K562 (cell line): Measurements from ENCODE around the gene DNAJC18. TPM values are rescaled to one million over a fixed set of nuclear protein-coding genes. Genes with fewer than 3 reads are reported as not detected.
A peak's percentile ranks its signal among the peaks of the same experiment; 100 is the strongest.

Source experiments
- CBFB ChIP-seq: sonication (generic); formaldehyde crosslinking; IDR thresholded peaks from 2 replicates; pipeline ENCODE4 v1.4.0; 2020; ENCODE audit warnings: mild to moderate bottlenecking, missing genetic modification reagents
- FOSL1 ChIP-seq: fragments of 200-800 bp; sonication (Bioruptor generic); conservative IDR thresholded peaks from 2 replicates; pipeline ENCODE4 v1.6.1; 2016; ENCODE audit warnings: missing genetic modification characterization, missing compliant biosample characterization
- HDAC6 ChIP-seq: IDR thresholded peaks from 2 replicates; pipeline ENCODE4 v1.6.1; 2012; ENCODE audit warnings: low read depth, mild to moderate bottlenecking, control low read depth, inconsistent platforms, low read length, moderate library complexity
- KDM1A ChIP-seq, 2 experiments: fragments of 450-650 bp; IDR thresholded peaks; 2 replicates each; pipeline ENCODE4 v1.6.1; 2016; ENCODE audit warnings: mild to moderate bottlenecking in 2 of 2
- KDM4B ChIP-seq, 2 experiments: fragments of 450-650 bp in 1 of 2; sonication (generic) in 1 of 2; IDR thresholded peaks; 2 replicates each; pipeline ENCODE4 v1.6.1; 2016 to 2017; ENCODE audit warnings: borderline replicate concordance in 2 of 2, antibody characterized with exemption in 1 of 2, low read depth in 1 of 2, mild to moderate bottlenecking in 1 of 2
- NFIX ChIP-seq: fragments of 250-450 bp; sonication (Bioruptor Pico); IDR thresholded peaks from 2 replicates; pipeline ENCODE4 v1.4.0; 2020; ENCODE audit warnings: low read depth, mild to moderate bottlenecking, moderate library complexity
- NFYB ChIP-seq: IDR thresholded peaks from 2 replicates; pipeline ENCODE4 v1.6.1; 2011; ENCODE audit warnings: mild to moderate bottlenecking, moderate library complexity; ENCODE audit not compliant: insufficient read length; ENCODE audit errors: extremely low read depth
- NR1H2 ChIP-seq: sonication (generic); formaldehyde crosslinking; IDR thresholded peaks from 2 replicates; pipeline ENCODE4 v1.4.0; 2020; ENCODE audit warnings: mild to moderate bottlenecking, missing genetic modification reagents
- RB1 ChIP-seq: fragments of 450-650 bp; IDR thresholded peaks from 2 replicates; pipeline ENCODE4 v1.6.1; 2017; ENCODE audit warnings: low read depth, mild to moderate bottlenecking
- SIRT6 ChIP-seq: IDR thresholded peaks from one replicate; pipeline ENCODE4 v1.6.1; 2012; ENCODE audit warnings: low read depth, mild to moderate bottlenecking, control low read depth, inconsistent platforms, low read length, moderate library complexity
- SMARCA4 ChIP-seq: fragments of 450-650 bp; IDR thresholded peaks from 2 replicates; pipeline ENCODE4 v1.6.1; 2016
- SRSF7 ChIP-seq: fragments of 200-400 bp; formaldehyde crosslinking; optimal IDR thresholded peaks from 2 replicates; pipeline ENCODE3; 2017; ENCODE audit warnings: mild to moderate bottlenecking, low read depth, low read length
- THAP7 ChIP-seq: fragments of 250-450 bp; sonication (Bioruptor Pico); IDR thresholded peaks from 2 replicates; pipeline ENCODE4 v1.5.0; 2021
- ZBTB11 ChIP-seq, 3 experiments: fragments of 200-800 bp in 1 of 3; fragments of 250-450 bp in 1 of 3; fragments of 450-650 bp in 1 of 3; sonication (Bioruptor Pico) in 1 of 3; sonication (Bioruptor generic) in 1 of 3; formaldehyde crosslinking in 1 of 3; IDR thresholded peaks; 2 replicates each; pipeline versions ENCODE4 v1.6.1 to v1.8.0; 2016 to 2022; ENCODE audit warnings: mild to moderate bottlenecking in 2 of 3, missing genetic modification characterization in 2 of 3, missing compliant biosample characterization in 1 of 3, moderate library complexity in 1 of 3
- ZEB2 ChIP-seq: fragments of 450-650 bp; IDR thresholded peaks from 2 replicates; pipeline ENCODE4 v1.6.1; 2016
- ZFP1 ChIP-seq: fragments of 450-650 bp; formaldehyde crosslinking; IDR thresholded peaks from 2 replicates; pipeline ENCODE4 v1.4.0; 2020; ENCODE audit warnings: mild to moderate bottlenecking, mixed read lengths
- ZFX ChIP-seq: sonication (generic); formaldehyde crosslinking; IDR thresholded peaks from 2 replicates; pipeline ENCODE4 v1.8.0; 2022; ENCODE audit warnings: mild to moderate bottlenecking, missing genetic modification reagents, moderate library complexity
- ZNF551 ChIP-seq: fragments of 250-450 bp; sonication (Bioruptor Pico); IDR thresholded peaks from 2 replicates; pipeline ENCODE4 v1.5.0; 2021; ENCODE audit warnings: mild to moderate bottlenecking, moderate library complexity
- polyA plus RNA-seq, 8 experiments: library from polyadenylated mRNA; depleted of rRNA in 4 of 8; stranded (reverse) in 5 of 8; unstranded in 3 of 8; fragments of >200 nt; fragmentation: Nextera tagmentation in 2 of 8; fragmentation: Illumina TruSeq in 1 of 8; extraction: Ambion mirVana in 2 of 8; extraction: Trizol in 1 of 8; gene quantifications; 2 replicates each; pipeline versions ENCODE4 v1.2.1 to v1.2.3, GENCODE V29; 2011 to 2014; ENCODE audit warnings: inconsistent platforms in 1 of 8, missing spikeins in 1 of 8
- total RNA-seq, 7 experiments: library from RNA; depleted of rRNA in 6 of 7; stranded (reverse); fragments of >200 nt in 6 of 7; fragmentation: Illumina TruSeq in 2 of 7; extraction: Trizol in 2 of 7; gene quantifications; 2 replicates each; pipeline versions ENCODE4 v1.2.1 to v1.2.3, GENCODE V29; 2011 to 2021; ENCODE audit warnings: low replicate concordance in 1 of 7
- TF ChIP-seq, protein P1 (sequence below), 2 experiments: fragments of 200-800 bp in 1 of 2; sonication (Bioruptor generic) in 1 of 2; sonication (generic) in 1 of 2; formaldehyde crosslinking in 1 of 2; IDR thresholded peaks in 1 of 2; conservative IDR thresholded peaks in 1 of 2; 2 replicates each; pipeline versions ENCODE4 v1.5.0 to v1.6.1; 2016 to 2020; ENCODE audit warnings: missing compliant biosample characterization in 1 of 2, missing genetic modification characterization in 1 of 2, missing genetic modification reagents in 1 of 2
- TF ChIP-seq, protein P2 (sequence below): fragments of 250-450 bp; sonication (Bioruptor Pico); IDR thresholded peaks from 2 replicates; pipeline ENCODE4 v1.8.0; 2021; ENCODE audit warnings: moderate library complexity, mild to moderate bottlenecking, inconsistent platforms
- TF ChIP-seq, protein P3 (sequence below): sonication (generic); formaldehyde crosslinking; IDR thresholded peaks from 2 replicates; pipeline ENCODE4 v1.9.0; 2022; ENCODE audit warnings: mild to moderate bottlenecking, missing genetic modification reagents

Gene DNAJC18
- total and polyA plus RNA-seq, 9 of the 15 experiments (the other 6 are each of a cell fraction or from before 2014, with no cell fraction given), result 1.5 to 13.3 (median 7.5) TPM

DNA sequence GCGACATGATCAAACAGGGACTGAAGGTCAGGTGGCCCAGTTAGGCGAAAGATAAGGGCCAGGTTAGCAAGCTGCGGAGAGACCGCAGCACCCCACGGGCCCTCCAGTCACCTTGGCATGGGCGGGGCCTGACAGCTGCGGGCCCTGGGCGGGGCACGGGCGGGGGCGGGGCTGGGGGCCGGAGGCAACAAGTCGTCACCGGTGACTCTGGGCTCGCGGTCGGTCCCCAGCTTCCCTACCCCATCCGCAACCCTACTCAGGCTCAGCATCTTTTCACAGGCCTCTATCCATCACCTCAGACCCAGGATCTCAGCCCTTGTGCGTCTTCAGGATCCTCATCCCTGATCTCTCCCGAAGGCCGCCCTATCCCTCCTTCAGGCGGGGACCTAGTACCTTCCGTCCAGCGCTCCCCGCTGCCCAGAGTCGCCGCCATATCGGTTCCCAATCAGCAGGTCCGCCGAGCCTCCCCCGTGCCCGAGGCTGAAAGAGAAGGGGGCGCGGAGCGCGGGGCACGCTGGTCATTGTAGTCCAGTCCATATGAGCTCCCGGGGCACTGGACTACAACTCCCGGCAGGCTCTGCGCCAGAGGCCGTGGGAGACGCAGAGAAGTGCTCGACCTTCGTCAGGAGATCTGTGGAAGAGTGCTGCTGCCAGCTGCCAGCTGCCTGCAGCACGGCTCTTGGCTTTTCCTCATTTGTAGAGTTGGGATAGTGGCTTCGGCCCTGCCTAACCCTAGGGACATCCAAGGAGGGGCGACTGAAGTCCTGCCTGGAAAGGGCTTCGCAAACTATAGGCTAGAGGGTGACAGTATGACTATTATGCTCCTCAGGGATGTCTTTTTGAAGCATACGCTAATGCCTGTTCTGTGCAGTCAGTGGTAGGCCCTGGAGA lies at the start of gene DNAJC18 (continued):
- no peak for TF ChIP-seq ZNF551 (CRISPR knock-in tag)
- TF ChIP-seq NFYB, result no peak
- TF ChIP-seq SMARCA4, result 0 out of 2 replicates have a peak, but pooled peaks have one; percentile 32
- TF ChIP-seq, protein P1, sequence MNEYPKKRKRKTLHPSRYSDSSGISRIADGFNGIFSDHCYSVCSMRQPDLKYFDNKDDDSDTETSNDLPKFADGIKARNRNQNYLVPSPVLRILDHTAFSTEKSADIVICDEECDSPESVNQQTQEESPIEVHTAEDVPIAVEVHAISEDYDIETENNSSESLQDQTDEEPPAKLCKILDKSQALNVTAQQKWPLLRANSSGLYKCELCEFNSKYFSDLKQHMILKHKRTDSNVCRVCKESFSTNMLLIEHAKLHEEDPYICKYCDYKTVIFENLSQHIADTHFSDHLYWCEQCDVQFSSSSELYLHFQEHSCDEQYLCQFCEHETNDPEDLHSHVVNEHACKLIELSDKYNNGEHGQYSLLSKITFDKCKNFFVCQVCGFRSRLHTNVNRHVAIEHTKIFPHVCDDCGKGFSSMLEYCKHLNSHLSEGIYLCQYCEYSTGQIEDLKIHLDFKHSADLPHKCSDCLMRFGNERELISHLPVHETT (CRISPR knock-in tag; conservative IDR thresholded peaks at IDR 0.05 in 1 of 2, IDR thresholded peaks at IDR 0.05 in 1 of 2), result peak in 1 of 2 experiments; percentile 63; a peak in 1 of 4 replicates
- TF ChIP-seq NFIX, result no peak
- TF ChIP-seq FOSL1 (tag), result peak; percentile 57
- peak in 1 of 3 experiments; percentile 65; a peak in 1 of 6 replicates for TF ChIP-seq ZBTB11 (CRISPR knock-in tag; IDR thresholded peaks at IDR 0.05)
- peak; percentile 80 to 90 for TF ChIP-seq KDM1A (IDR thresholded peaks at IDR 0.05)
- TF ChIP-seq KDM4B (IDR thresholded peaks at IDR 0.05; ENCODE audit: borderline replicate concordance in 2 of 2, low read depth in 1 of 2), result peak in 1 of 2 experiments; percentile 66; a peak in 1 of 4 replicates
- TF ChIP-seq, protein P2, sequence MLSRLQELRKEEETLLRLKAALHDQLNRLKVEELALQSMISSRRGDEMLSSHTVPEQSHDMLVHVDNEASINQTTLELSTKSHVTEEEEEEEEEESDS (CRISPR knock-in tag), result no peak
- no peak for TF ChIP-seq SRSF7
- TF ChIP-seq ZEB2, result peak; percentile 57; the same call in 1 of the 2 replicates
- TF ChIP-seq THAP7, result no peak
- no peak for TF ChIP-seq HDAC6
- TF ChIP-seq ZFX (CRISPR knock-in tag), result peak; percentile 90
- no peak for TF ChIP-seq CBFB (CRISPR knock-in tag)
- TF ChIP-seq, protein P3, sequence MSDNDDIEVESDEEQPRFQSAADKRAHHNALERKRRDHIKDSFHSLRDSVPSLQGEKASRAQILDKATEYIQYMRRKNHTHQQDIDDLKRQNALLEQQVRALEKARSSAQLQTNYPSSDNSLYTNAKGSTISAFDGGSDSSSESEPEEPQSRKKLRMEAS, result no peak; the same call in 1 of the 2 replicates
- no peak for TF ChIP-seq SIRT6
- no peak for TF ChIP-seq ZFP1
- TF ChIP-seq RB1, result peak; percentile 14; the same call in 1 of the 2 replicates
- 0 out of 2 replicates have a peak, but pooled peaks have one; percentile 23 for TF ChIP-seq NR1H2 (CRISPR knock-in tag)
